Measurements from ENCODE around the gene RHBDL1.

DNA sequence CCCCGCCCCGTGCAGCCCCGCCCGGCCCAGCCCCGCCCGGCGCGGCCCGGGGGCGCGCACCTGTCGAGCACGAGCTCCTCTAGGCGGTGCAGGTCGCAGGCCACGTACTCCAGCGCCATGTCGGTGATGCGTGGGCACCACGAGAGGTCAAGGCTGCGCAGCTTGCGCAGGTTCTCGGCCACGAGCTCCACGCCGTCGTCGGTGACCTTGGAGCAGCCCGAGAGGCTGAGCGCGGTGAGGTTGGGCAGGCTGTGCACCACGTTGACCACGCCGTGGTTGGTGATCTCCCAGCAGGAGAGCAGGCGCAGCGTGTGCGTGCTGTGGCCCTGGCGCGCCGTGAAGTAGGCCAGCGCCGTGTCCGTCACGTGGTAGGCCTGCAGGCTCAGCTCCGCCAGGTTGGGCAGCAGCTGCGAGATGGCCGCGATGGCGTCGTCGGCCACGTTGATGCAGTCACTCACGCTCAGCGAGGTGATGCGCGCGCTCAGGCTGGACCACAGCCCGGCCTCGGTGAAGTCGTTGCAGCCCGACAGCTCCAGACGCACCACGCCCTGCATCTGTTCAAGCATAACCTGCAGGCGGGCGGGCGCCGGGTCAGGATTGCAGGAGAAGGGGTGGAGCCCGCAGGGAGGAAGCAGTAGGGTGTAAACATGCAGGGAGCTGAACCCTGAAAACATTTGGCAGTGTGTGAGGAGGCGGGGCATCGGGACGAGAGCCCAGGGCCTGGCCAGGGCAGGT, 20.1 kb downstream of the RHBDL1 start:
- TF ChIP-seq, protein P1, sequence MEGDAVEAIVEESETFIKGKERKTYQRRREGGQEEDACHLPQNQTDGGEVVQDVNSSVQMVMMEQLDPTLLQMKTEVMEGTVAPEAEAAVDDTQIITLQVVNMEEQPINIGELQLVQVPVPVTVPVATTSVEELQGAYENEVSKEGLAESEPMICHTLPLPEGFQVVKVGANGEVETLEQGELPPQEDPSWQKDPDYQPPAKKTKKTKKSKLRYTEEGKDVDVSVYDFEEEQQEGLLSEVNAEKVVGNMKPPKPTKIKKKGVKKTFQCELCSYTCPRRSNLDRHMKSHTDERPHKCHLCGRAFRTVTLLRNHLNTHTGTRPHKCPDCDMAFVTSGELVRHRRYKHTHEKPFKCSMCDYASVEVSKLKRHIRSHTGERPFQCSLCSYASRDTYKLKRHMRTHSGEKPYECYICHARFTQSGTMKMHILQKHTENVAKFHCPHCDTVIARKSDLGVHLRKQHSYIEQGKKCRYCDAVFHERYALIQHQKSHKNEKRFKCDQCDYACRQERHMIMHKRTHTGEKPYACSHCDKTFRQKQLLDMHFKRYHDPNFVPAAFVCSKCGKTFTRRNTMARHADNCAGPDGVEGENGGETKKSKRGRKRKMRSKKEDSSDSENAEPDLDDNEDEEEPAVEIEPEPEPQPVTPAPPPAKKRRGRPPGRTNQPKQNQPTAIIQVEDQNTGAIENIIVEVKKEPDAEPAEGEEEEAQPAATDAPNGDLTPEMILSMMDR (IDR thresholded peaks at IDR 0.05) = no peak
- TF ChIP-seq POLR2AphosphoS5 (IDR thresholded peaks at IDR 0.05) = no peak
